K562 (cell line): Measurements from ENCODE around the gene CCDC85A. TPM values are rescaled to one million over a fixed set of nuclear protein-coding genes. Genes with fewer than 3 reads are reported as not detected.

ENCODE experiments used
- ATAC-seq: fragments of 200-7000 bp; cut with Tn5 transposase; 3 replicates; pipeline ENCODE4 v1.9.1; 2020; ENCODE audit warnings: moderate library complexity
- BruUV-seq: library from RNA; stranded (reverse); fragments of 400-500 nt; replicated peaks from 2 replicates; lab custom pipeline; 2021; lab: Mats Ljungman, UMichigan
- CTCF ChIA-PET: fragments of 300-600 bp; formaldehyde crosslinking; extraction: SDS; loops from one replicate; lab custom pipeline; 2021; ENCODE audit warnings: low intra/inter-chr PET ratio; lab: Yijun Ruan, JAX
- POLR2A ChIA-PET: fragments of 300-600, 350-650 bp; sonication (Branson Sonifier 250); formaldehyde crosslinking; extraction: SDS; loops from one replicate; lab custom pipeline; 2021; ENCODE audit warnings: antibody characterized with exemption, inconsistent platforms; lab: Yijun Ruan, JAX
- DNase-seq, 4 experiments: peaks; one replicate each; pipeline versions ENCODE4 v3.0.0 to v3.0.0-alpha.2; 2011 to 2018; ENCODE audit warnings: low spot score in 3 of 4, mixed read lengths in 3 of 4; ENCODE audit errors: extremely low read depth in 1 of 4
- FAIRE-seq: peaks from 2 replicates; lab custom pipeline; 2011; peaks lifted over from hg19 to GRCh38; lab: Jason Lieb, UNC
- H2AFZ ChIP-seq: 2 replicates; pipeline ENCODE4 v1.6.0; 2011; ENCODE audit warnings: low read depth, low read length, control low read depth, inconsistent platforms
- H3K27ac ChIP-seq: fragments of 200-600 bp; 3 replicates; pipeline ENCODE4 v1.8.0; 2011; ENCODE audit warnings: low read depth, mild to moderate bottlenecking, control low read depth, inconsistent platforms, low read length, moderate library complexity, mixed read lengths; ENCODE audit errors: extremely low read depth
- H3K27me3 ChIP-seq, 2 experiments: fragments of 300-600 bp in 1 of 2; 2 replicates in 1 of 2; 3 replicates in 1 of 2; pipeline versions ENCODE4 v1.6.0 to v1.8.0; 2011; ENCODE audit warnings: inconsistent platforms in 2 of 2, low read length in 2 of 2, mild to moderate bottlenecking in 1 of 2, mixed read lengths in 1 of 2, moderate library complexity in 1 of 2; ENCODE audit not compliant: control insufficient read depth in 2 of 2, insufficient read depth in 2 of 2
- H3K36me3 ChIP-seq: fragments of 300-600 bp; 3 replicates; pipeline ENCODE4 v1.8.0; 2011; ENCODE audit warnings: mild to moderate bottlenecking, low read length, inconsistent platforms; ENCODE audit not compliant: control insufficient read depth, insufficient read depth
- H3K4me1 ChIP-seq, 2 experiments: fragments of 200-600 bp in 1 of 2; replicated peaks in 1 of 2; 2 replicates in 1 of 2; 3 replicates in 1 of 2; pipeline versions ENCODE4 v1.5.1 to v1.8.0; 2011; ENCODE audit warnings: inconsistent platforms in 2 of 2, low read length in 2 of 2, mild to moderate bottlenecking in 1 of 2, mixed read lengths in 1 of 2, moderate library complexity in 1 of 2; ENCODE audit not compliant: control insufficient read depth in 2 of 2, insufficient read depth in 2 of 2
- H3K4me2 ChIP-seq: 2 replicates; pipeline ENCODE4 v1.6.1; 2011; ENCODE audit warnings: low read length, control low read depth, inconsistent platforms, mixed read lengths; ENCODE audit not compliant: insufficient read depth
- H3K4me3 ChIP-seq: fragments of 200-600 bp; sonication (generic), shearing (Covaris generic); 2 replicates; pipeline ENCODE4 v1.5.1; 2016; ENCODE audit warnings: control low read depth, inconsistent platforms
- H3K79me2 ChIP-seq: fragments of 200-600 bp; 3 replicates; pipeline ENCODE4 v1.8.0; 2011; ENCODE audit warnings: low read length, inconsistent platforms; ENCODE audit not compliant: control insufficient read depth, insufficient read depth
- H3K9ac ChIP-seq, 2 experiments: 2 replicates each; pipeline versions ENCODE4 v1.6.0 to v1.6.1; 2011; ENCODE audit warnings: low read depth in 2 of 2, low read length in 2 of 2, control low read depth in 1 of 2, inconsistent platforms in 1 of 2, mild to moderate bottlenecking in 1 of 2, mixed read lengths in 1 of 2; ENCODE audit not compliant: insufficient read depth in 1 of 2
- H3K9me1 ChIP-seq: one replicate; pipeline ENCODE4 v1.6.0; 2011; ENCODE audit warnings: inconsistent platforms, mild to moderate bottlenecking, low read length, moderate library complexity; ENCODE audit not compliant: control insufficient read depth, insufficient read depth
- H3K9me3 ChIP-seq: replicated peaks from 2 replicates; pipeline ENCODE4 v1.5.1; 2011; ENCODE audit warnings: low read depth, low read length, inconsistent platforms; ENCODE audit not compliant: control insufficient read depth, insufficient read depth
- H4K20me1 ChIP-seq: replicated peaks from 2 replicates; pipeline ENCODE4 v1.6.1; 2011; ENCODE audit warnings: low read length, inconsistent platforms, mixed read lengths; ENCODE audit not compliant: control insufficient read depth, insufficient read depth
- CHD7 ChIP-seq: fragments of 200-600 bp; sonication (generic); IDR thresholded peaks from one replicate; pipeline ENCODE4 v1.6.1; 2012; ENCODE audit warnings: mild to moderate bottlenecking, low read depth, low read length, inconsistent platforms
- ETV6 ChIP-seq, 3 experiments: fragments of 150-350 bp in 1 of 3; sonication (generic) in 1 of 3; formaldehyde crosslinking in 1 of 3; IDR thresholded peaks; 2 replicates each; pipeline versions ENCODE4 v1.6.1 to v1.8.0; 2014 to 2022; ENCODE audit warnings: borderline replicate concordance in 2 of 3, low read depth in 2 of 3, antibody characterized with exemption in 1 of 3, low read length in 1 of 3, mild to moderate bottlenecking in 1 of 3, missing genetic modification reagents in 1 of 3
- SRSF3 ChIP-seq: fragments of 200-400 bp; formaldehyde crosslinking; IDR thresholded peaks from 2 replicates; pipeline ENCODE4 v1.6.1; 2016; ENCODE audit warnings: mild to moderate bottlenecking, low read length, moderate library complexity; ENCODE audit not compliant: insufficient read depth
- ZNF75A ChIP-seq: fragments of 450-650 bp; formaldehyde crosslinking; IDR thresholded peaks from 2 replicates; pipeline ENCODE4 v1.4.0; 2020; ENCODE audit warnings: mild to moderate bottlenecking
- WGBS: fragments of 100-300 bp; shearing (Covaris generic); methylation state at CpG from one replicate; pipeline ENCODE4 v1.1.6; 2016; ENCODE audit warnings: low coverage, mixed read lengths; ENCODE audit not compliant: insufficient coverage; ENCODE audit errors: missing lambda C conversion rate; 5-methylcytosine and 5-hydroxymethylcytosine counted together
- in situ Hi-C: fragments of 300-500 bp; cut with MboI; formaldehyde crosslinking; loops from 4 replicates; pipeline ENCODE4 v1.15.0; 2018; ENCODE audit warnings: inconsistent platforms, mixed read lengths
- intact Hi-C: fragments of 100-400 bp; cut with micrococcal nuclease; formaldehyde crosslinking; loops from 2 replicates; pipeline ENCODE4 v1.14.2; 2022
- polyA plus RNA-seq, 8 experiments: library from polyadenylated mRNA; depleted of rRNA in 4 of 8; stranded (reverse) in 5 of 8; unstranded in 3 of 8; fragments of >200 nt; fragmentation: Nextera tagmentation in 2 of 8; fragmentation: Illumina TruSeq in 1 of 8; extraction: Ambion mirVana in 2 of 8; extraction: Trizol in 1 of 8; gene quantifications; 2 replicates each; pipeline versions ENCODE4 v1.2.1 to v1.2.3, GENCODE V29; 2011 to 2014; ENCODE audit warnings: inconsistent platforms in 1 of 8, missing spikeins in 1 of 8
- total RNA-seq, 7 experiments: library from RNA; depleted of rRNA in 6 of 7; stranded (reverse); fragments of >200 nt in 6 of 7; fragmentation: Illumina TruSeq in 2 of 7; extraction: Trizol in 2 of 7; gene quantifications; 2 replicates each; pipeline versions ENCODE4 v1.2.1 to v1.2.3, GENCODE V29; 2011 to 2021; ENCODE audit warnings: low replicate concordance in 1 of 7

CCDC85A gene
- total and polyA plus RNA-seq, 9 of the 15 experiments (the other 6 are each of a cell fraction or from before 2014, with no cell fraction given): 0.03 to 0.14 (median 0.10) TPM; not detected in 5

- H4K20me1 ChIP-seq: no peaks in the 10 kb centered on the region
- FAIRE-seq: no peak
- H3K27me3 ChIP-seq: no peaks in the 10 kb centered on the region
- no peaks in the 10 kb centered on the region for H3K4me1 ChIP-seq
- no TSS peak for BruUV-seq
- no peak for DNase-seq
- in situ Hi-C loops (no loop called here), intact Hi-C loops (no loop called here)
- H3K4me3 ChIP-seq: no peak overlapping the region
- no peak for ATAC-seq
- H2AFZ ChIP-seq: no peak overlapping the region
- TF ChIP-seq CHD7: no peak
- TF ChIP-seq ETV6 (IDR thresholded peaks at IDR 0.05; ENCODE audit: borderline replicate concordance in 1 of 2, low read depth in 2 of 2, low read length in 1 of 2): no peak
- TF ChIP-seq ETV6 (CRISPR knock-in tag; IDR thresholded peaks at IDR 0.05; ENCODE audit: borderline replicate concordance): no peak
- no peak for TF ChIP-seq ZNF75A
- TF ChIP-seq SRSF3: no peak
- H3K9me3 ChIP-seq: no peaks in the 10 kb centered on the region
- H3K27ac ChIP-seq: no peak overlapping the region
- no peaks in the 10 kb centered on the region for H3K36me3 ChIP-seq
- no peaks in the 10 kb centered on the region for H3K79me2 ChIP-seq
- ChIA-PET POLR2A (no interaction called here), CTCF (no interaction called here)
- WGBS: 5% methylated on average over 1 of the region's 1 CpG
- no peaks in the 10 kb centered on the region for H3K9me1 ChIP-seq
- no peak overlapping the region for H3K9ac ChIP-seq
- H3K4me2 ChIP-seq: no peak overlapping the region
Observed at GRCh38 chr2:56206250-56206649, 22.5 kb downstream of the CCDC85A start.
